Body of pancreas (tissue), 4 donors: ENCODE measurements around the gene SETBP1.

ENCODE experiments used
- POLR2A ChIP-seq, 3 donors: fragments of 450-650 bp; IDR thresholded peaks; one replicate each; pipeline ENCODE4 v1.6.1; 2016; ENCODE audit warnings: antibody characterized with exemption in 3 of 3, mild to moderate bottlenecking in 2 of 3
- TF ChIP-seq, protein P1 (sequence below), 7 experiments: fragments of 450-650 bp in 4 of 7; fragments of 200-600 bp in 3 of 7; sonication (generic) in 3 of 7; IDR thresholded peaks; one replicate each; pipeline ENCODE4 v1.5.1; 2016 to 2019; ENCODE audit warnings: antibody characterized with exemption in 7 of 7

DNA sequence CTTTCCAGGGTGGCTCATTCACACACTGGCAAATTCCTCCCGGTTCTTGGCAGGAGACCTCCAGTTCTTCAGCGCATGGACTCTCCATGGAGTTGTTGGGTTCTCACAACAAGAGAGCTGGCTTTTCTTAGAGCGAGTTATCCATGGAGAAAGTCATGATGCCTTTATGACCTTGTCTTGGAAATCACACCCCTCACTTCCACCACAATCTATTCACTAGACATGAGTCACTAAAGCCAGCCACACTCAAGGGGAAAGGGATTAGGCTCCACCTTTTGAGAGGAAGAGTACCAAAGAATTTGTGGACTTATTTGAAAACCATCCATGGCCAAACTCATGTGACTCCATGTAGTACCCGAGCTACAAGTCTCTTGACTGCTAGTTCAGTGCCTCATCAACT is 160.5 kb downstream of the SETBP1 start:
- TF ChIP-seq, protein P1, sequence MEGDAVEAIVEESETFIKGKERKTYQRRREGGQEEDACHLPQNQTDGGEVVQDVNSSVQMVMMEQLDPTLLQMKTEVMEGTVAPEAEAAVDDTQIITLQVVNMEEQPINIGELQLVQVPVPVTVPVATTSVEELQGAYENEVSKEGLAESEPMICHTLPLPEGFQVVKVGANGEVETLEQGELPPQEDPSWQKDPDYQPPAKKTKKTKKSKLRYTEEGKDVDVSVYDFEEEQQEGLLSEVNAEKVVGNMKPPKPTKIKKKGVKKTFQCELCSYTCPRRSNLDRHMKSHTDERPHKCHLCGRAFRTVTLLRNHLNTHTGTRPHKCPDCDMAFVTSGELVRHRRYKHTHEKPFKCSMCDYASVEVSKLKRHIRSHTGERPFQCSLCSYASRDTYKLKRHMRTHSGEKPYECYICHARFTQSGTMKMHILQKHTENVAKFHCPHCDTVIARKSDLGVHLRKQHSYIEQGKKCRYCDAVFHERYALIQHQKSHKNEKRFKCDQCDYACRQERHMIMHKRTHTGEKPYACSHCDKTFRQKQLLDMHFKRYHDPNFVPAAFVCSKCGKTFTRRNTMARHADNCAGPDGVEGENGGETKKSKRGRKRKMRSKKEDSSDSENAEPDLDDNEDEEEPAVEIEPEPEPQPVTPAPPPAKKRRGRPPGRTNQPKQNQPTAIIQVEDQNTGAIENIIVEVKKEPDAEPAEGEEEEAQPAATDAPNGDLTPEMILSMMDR (IDR thresholded peaks at IDR 0.05) = no peak
- no peak for TF ChIP-seq POLR2A (IDR thresholded peaks at IDR 0.05)
